NCI-H2081 treated with DMSO at 0.1 percent for 48 hours (cell line): ENCODE results near the gene NR1H4.
A peak's percentile ranks its signal among the peaks of the same experiment; 100 is the strongest.
"Not testable (repeated sequence)": the region's sequence is repeated elsewhere in the genome, so short reads cannot be mapped to it uniquely, and the experiment has no call there.

Experiments used
- DNase-seq: peaks from one replicate; lab custom pipeline; 2025; lab: John Stamatoyannopoulos, UW

The NR1H4 gene

GRCh38 chr12:100515968-100516367 is 42.3 kb downstream of the NR1H4 start:
- DNase-seq = no peak

DNA sequence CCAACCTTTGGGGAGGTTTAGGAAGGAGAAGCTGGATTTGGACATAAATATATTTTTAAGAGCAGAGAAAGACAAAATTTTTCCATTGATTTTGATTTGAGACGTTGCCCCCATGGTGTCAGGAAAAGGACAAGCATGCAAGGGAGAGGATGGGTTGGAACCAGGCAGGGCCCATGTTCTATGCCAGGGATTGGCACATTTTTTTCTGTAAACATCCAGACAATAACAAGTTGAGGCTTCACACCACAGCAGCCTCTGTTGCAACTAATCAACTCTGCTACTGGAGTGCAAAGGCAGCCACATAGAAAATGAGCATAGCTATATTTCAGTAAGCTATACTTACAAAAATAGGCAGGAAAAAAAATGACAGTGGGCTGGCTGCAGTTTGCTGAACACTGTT is 44.7 kb downstream of the NR1H4 start:
- DNase-seq = no peak

DNA sequence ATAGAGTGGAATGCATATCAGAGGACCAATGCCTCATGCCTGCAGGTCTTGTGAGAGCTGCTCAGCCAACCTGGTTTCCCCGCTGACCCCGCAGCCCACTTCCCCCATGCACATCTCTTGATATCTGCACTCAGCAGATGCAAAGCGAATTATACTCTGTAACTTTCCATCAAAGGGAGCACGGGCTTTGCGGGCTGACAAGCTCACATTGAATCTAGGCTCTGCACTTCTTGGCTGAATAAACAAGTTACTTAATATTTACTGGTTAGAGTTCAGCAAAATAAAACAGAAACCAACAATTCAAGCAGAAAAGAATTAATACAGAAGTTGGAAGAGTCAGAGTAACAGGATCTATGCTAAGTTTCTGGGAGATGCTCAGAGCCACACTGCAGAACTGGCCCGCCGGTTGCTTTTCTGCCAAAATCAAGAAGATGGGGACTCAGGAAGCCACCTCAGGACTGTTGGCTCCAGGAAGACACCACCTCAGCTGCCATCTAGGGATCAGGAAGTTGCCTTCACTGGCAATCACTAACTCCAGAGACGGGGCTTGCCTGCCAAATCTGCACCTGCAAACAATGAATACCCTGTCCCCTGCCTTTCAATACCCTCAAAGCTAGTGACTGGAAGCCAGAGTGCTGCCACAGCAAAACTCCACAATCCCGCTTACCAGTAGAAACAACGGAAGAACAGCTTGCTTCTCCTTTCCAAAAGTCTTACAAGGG is 46.5 kb downstream of the NR1H4 start:
- no peak for DNase-seq

DNA sequence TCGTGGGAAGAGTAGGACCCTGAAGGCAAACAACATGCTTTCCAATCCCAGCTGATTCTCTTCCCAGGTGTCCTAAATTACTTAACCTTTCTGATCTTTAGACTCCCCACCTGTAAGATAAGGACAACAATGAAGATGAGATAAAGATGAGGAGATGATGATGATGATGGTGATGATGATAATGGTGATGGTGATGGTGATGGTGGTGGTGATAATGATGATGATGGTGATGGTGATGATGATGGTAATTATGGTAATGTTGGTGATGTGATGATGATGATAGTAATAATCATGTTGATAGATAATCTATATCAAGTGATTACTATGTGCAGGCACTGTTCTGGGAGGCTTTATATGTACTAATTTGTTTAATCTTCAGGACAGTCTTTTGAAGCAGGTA is 48.3 kb downstream of the NR1H4 start:
- DNase-seq = no peak

DNA sequence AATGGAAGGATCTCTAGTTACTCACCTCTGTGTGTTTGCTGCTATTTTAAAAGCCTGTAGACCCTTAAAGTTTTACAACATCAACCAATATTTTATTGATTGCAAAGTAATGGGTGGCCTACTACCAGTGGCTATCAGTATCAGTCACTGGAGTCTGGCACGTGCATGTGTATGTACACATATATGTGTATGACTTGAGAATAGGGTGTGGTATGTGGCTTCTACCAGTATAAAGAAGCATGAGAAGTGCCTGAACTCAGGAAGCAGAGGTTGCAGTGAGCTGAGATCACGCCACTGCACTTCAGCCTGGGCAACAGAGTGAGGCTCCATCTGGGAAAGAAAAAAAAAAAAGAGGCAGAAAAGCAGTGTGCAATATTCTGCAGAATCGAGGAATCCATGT is 54.4 kb downstream of the NR1H4 start:
- DNase-seq = no peak

DNA sequence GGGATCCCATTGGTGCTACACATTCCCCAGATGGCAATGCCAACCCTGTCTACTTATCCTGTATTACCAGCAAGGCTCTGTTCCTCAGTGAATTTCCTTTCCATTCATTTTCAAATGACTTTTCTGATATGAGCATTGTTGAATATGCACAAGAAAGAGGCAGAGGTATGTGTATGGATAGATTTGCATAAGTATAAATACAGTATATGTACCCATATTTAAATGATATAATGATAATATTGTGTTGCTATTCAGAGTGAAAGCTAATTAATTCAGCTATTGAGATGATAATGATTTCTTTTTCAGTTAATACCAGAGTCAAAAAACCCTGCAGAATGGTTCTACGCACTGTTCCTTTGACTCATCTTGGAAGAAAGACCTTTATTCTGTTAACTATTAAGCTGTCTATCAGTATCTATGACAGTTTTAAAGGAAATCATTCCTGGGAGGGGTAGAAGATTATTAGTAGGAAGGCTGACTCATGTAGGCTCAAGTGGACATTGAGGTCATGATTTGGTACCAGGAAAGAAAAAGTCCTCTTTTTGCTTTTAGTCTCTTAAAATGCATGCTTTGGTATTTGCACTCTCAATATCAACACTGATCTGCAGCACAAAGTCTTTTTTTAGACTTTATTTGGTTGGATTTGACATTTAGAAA is 54.9 kb downstream of the NR1H4 start:
- DNase-seq = no peak

GRCh38 chr12:100529756-100530350 is 56.2 kb downstream of the NR1H4 start:
- no peak for DNase-seq

DNA sequence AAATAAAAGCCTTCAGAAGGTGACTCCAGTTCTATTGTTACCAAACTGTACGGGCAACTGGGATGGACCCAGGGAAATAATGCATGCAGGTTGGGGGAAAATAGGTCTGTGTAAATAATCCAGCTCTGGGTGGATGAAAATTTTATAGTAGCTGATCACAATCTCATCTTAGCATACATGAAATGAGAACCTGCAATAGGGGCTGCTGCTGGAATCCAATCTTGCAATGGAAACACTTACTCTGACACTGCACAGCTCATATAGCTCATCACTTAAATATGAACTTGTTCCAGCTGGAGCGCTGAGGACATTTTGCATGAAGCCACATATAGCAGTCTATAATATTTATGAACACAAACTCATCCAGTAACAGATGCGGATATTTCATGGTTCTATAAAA is 59.7 kb downstream of the NR1H4 start:
- DNase-seq = no peak

GRCh38 chr12:100534625-100535227 is 61.1 kb downstream of the NR1H4 start:
- DNase-seq = no peak

DNA sequence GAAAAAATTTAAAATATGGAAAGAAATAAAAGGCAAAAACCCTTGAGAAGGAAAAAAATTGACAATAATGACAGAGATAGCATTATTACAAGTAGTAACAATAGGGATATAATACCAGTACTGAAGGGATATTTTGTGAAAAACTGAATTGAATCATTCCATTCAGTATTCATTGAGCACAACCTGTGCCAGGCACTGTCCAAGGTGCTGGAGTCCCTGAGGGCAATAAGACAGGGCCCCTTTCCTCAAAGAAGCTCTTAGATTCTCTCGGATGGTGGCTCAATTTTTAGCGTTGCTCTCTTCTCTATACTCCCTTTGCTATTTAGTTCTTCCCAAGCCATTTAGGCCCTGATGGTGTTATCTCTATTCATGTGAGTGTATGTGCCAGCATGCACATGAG is 65.5 kb downstream of the NR1H4 start:
- DNase-seq = no peak

DNA sequence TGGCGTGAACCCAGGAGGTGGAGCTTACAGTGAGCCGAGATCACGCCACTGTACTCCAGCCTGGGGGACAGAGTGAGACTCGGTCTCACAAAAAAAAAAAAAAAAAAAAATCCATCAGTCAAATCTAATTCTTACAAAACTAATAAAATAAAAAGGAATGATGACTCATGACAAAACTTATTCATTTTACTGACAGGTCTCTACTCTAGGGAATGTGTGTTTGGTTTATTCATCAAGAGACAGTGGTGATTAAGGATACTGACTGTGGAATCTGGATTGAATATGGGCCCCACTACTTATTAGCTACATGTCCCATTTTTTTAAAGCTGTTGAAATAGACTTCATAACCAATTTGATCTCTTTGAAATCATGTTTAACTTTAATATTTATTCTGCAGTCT is 70.5 kb downstream of the NR1H4 start:
- DNase-seq = no peak

- DNase-seq = no peak
Observed at GRCh38 chr12:100545092-100545491, 71.4 kb downstream of the NR1H4 start.

DNA sequence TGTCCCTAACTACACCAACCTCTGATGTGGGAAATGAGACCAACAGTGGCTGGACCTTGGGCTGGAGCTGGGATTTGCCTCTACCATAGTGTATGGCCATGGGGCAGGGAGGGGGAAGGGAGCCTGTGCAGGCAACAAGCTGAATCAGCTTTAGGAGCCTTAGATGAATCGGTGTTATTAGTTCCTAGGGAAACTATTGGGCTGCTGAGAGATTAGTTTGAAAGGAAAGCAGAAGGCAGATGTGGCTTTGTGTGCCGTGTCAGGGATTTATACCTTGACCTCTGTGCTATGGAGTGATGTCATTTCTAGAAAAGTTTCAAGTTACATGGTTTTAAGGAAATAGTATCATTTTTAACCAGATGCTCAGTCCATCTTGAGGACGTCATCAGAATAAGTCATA is 80.3 kb downstream of the NR1H4 start:
- no peak for DNase-seq

DNA sequence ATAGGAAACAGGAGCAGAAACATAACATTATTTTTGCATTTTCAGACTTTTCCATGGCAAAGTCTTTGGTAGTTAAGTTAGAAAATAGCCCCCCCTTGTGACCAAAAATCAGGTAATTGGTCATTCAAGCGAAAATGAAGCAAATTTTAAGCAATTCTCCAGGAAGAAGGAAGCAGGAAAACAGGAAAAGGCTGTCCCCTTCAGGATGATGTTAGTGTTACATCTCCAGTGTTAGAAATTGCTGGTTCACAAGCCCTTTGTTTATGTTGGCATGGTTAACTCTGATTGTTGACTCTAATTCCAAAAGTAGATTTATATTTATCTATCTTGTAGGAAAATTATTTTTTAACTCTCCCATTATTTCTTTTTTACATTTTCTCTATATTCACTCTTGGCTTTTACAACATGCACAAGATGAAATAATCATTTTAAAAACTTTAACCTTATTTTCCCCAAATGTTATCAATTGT is 81.0 kb downstream of the NR1H4 start:
- peak; percentile 54 for DNase-seq

DNA sequence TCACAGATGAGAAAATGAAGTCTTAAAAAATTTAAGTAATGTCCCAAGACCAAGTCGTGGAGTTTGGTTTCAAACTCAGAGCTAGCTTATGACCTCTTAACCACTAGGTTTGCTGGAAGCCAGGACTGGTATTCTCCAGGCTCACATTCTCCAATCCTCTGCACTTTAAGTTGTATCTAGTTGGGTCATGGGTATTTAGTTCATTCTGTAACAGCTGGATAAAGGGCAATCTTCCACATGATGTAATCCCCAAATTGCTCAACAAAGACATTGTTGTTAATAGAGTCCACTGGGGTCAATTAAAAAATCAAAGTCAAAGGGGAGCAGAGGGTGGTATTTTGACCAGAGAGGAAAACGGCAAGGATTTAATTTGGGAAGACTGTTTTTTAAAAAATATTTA is 82.1 kb downstream of the NR1H4 start:
- no peak for DNase-seq

DNA sequence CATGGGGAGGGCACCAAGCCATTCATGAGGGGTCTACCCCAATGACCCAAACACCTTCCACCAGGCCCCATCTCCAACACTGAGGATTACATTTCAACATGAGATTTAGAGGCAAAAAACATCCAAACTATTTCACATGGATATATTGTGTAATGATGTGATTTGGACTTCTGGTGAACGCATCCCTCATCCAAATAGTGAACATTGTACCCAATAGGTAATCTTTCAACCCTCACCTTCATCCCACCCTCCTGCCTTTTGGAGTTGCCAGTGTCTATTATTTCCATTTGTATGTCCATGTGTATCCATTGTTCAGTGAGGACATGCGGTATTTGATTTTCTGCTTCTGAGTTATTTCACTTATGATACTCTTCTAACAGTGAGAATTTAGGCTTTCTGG is 83.7 kb downstream of the NR1H4 start:
- DNase-seq = no peak

GRCh38 chr12:100559261-100559660 is 85.6 kb downstream of the NR1H4 start:
- not testable (repeated sequence) for DNase-seq

- no peak for DNase-seq
Observed at GRCh38 chr12:100564090-100564489, 90.4 kb downstream of the NR1H4 start.

DNA sequence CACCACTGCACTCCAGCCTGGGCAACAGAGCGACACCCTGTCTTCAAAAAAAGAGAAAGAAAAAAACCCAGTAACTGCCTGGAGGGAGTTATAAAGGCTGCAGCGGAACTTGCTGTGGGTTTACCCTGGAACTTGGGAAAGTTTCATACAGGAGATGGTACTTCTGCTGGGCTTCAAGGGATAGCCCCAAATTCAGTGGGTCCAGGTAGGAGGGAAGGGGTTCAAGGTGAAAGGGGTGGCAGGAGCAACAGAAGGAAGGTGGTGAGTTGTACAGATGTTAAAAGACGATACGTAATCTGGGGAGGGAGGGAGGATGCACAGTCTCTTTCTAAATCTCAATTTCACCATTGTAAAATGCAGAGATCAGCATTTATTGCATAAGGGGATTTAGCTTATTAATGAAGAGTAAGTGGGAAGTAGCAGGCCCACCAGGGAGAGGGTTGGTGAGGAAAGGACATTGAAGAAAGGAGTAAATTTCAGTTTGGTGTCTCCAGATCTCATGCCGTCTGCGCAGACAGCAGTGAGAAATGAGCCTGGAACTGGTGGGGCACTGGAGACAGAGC is 91.3 kb downstream of the NR1H4 start:
- no peak for DNase-seq

DNA sequence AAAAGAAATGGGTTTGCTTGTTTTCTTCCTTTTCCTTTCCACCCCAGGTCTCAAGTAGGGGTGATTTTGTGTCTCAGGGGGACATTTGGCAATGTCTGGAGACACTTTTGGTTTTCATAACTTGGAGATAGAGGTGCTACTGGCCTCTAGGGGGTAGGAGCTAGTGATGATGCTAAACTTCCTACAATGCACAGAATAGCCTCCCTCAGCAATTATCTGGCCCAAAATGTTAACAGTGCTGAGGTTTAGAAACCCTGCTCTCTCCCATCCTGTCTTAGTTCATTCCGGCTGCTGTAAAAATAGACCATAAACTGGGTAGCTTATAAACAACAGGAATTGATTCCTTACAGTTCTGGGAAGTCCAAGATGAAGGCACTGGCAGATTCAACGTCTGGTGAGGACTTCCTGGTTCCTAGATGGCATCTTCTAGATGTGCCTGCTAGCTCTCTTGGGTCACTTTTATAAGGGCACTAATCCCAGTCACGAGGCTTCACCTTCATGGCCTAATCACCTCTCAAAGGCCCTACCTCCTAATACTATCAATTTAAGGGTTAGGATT is 92.4 kb downstream of the NR1H4 start:
- DNase-seq = no peak

- DNase-seq = no peak
Observed at GRCh38 chr12:100566887-100567637, 93.4 kb downstream of the NR1H4 start.

DNA sequence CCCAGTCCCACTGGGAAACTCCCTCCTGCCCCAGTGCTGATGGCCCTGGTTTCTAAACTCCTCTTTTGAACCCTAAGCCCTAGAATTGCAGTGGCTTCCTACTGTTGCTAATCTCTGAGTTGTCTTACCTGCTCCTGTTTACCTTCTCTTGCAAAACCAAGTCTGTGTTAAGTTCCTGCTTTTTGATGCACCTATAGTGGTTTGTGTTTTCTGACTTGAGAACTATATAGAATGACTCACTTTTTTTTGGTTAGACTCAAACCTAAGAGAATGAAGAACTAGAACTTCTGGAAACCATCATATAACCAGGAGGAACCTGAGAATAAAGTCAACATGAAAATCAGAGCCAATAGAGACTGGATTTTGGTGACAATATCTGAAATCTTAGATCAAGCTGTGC is 94.3 kb downstream of the NR1H4 start:
- DNase-seq = no peak
